UCSD-AML1 (cell line): ENCODE measurements around the gene SQSTM1.

Experiments
- DNase-seq: peaks from one replicate; lab custom pipeline; 2025; ENCODE audit not compliant: unreplicated experiment; lab: John Stamatoyannopoulos, UW

SQSTM1 gene

DNA sequence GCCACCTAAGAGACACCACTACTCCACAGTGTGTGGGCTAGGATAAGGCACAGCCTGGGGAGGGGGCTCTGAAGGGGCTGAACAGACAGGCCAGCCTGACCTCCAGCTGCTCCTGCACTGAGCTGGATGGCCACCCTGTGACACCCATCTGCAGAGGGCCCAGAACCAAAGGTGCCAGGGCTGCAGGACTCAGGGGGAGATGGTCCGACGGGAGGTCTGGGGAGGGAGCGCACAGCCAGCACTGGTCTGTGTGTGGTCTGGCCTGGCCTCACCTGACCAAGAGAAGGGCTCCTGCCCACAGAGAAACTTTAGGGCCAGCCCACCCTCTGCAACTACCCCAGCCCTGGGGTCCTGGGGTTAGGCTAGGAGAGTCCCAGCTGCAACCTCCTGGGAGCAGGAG lies 26.1 kb upstream of the SQSTM1 start:
- no peak for DNase-seq

- peak; percentile 31 for DNase-seq
These were observed 25.4 kb upstream of the SQSTM1 start for GRCh38 chr5:179795049-179795862.

DNA sequence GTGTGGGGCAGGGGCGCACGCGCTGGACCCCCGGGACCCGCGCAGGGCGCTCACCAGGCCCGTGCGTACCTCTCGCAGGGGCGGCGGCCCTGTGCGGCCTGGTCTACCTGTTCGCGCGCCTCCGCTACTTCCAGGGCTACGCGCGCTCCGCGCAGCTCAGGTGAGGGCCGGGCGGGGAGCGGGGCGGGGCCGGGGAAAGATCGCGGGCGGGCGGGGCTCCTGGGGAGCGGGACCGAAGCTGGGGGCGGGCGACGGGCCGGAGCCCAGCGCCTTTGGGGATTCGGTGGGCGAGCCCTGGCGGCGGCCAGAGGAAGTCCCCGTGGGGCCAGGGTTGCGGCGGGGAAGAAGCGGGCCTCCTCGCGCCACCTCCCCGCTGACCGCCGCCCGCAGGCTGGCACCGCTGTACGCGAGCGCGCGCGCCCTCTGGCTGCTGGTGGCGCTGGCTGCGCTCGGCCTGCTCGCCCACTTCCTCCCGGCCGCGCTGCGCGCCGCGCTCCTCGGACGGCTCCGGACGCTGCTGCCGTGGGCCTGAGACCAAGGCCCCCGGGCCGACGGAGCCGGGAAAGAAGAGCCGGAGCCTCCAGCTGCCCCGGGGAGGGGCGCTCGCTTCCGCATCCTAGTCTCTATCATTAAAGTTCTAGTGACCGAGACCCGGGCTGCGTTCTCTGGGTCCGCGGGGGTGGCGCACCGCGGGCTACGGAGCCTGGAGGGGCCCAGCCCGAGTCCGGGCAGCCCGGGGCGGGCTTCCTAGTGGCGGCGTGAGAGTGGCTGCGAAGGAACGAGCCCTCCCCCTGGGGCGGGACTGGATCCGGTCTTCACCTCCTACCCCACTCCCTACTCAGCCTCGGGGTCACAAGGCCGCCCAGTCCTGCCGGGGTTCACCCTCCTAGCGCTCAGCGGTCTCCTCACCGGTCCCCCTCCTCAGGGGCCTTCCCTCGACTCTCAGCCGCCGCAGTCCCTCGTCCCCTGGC lies 24.6 kb upstream of the SQSTM1 start:
- peak; percentile 87 for DNase-seq

- no peak for DNase-seq
These were observed 23.7 kb upstream of the SQSTM1 start for GRCh38 chr5:179796877-179797608.

DNA sequence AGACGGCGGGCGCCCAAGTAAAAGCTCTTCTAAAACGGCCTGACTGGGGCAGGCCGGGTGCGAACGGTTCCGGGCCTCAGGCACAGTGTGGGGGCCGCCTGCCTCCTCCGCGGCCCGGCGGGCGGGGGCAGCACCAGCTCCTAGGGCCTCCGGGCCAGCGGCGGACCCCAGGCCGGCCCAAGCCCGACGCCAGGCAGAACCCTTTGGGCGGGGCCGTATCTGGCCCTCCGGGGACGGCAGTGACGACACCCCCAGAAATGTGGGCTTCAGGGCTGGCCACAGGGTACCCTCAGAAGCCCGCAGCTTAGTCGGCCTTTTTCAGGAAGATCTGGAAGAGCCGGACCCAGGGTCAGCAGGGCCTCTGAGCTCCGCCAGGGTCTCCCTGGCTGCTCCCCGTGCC lies 23.0 kb upstream of the SQSTM1 start:
- DNase-seq = no peak

DNA sequence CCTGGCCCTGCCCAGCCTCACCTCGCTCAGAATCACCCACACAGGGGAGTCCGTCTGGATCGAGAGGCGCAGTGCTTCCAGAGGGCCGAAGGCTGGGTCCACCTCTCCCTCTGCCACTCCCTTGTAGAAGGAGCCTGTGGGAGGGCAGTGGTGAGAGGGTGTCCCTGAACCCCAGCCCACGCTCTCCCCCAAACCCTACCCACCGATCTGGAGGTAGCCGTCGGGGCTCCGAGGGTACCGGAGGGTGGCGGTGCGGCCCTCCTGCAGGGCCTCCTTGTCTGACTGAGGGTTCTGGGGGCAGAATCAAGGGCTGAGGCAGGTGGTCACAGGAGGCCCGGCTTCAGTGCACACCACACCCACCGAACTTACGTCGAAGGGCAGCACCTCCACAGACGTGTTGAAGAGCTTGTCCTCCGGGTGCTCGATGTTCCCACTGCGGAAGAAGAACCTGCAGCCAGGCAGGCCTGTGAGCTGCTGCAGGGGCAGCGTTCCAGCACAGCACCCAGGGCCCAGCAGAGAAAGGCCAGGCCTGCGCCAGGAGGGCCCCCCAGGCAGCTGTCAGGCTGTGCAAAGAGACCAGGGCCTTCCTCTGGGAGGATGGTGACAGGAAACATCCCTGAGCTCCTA lies 22.4 kb upstream of the SQSTM1 start:
- DNase-seq = no peak

- no peak for DNase-seq
These were observed 21.7 kb upstream of the SQSTM1 start for GRCh38 chr5:179798771-179799643.

- DNase-seq = no peak
These were observed 21.1 kb upstream of the SQSTM1 start for GRCh38 chr5:179799644-179799973.

DNA sequence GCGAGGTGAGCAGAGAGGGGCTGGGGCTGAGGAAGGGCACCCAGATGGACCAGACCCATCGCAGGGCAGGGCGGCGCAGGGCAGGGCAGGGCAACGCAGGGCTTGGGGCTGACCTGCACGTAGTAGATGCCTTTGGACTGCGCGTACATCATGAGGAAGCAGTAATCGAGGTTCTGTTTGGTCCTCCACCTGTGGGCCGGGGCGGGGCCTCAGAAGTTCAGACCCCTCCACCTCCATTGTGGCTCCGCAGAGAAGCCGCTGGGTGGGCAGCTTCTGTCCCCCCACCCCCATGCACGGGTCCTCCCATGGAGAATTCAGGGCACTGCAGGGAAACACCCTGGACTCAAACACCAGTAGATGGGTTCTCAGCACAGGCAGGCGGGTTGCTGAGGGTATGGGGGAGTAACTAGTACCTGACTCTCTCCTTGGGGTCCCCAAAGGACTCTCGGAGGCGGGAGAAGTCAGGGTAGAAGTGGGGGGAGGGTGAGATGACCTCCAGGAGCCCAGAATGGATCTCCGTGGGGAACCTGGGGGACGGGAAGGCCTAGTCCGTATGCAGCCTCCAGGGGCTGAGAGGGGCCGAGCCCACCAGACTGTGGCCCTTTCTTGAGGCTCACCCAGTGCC lies 20.5 kb upstream of the SQSTM1 start:
- no peak for DNase-seq

DNA sequence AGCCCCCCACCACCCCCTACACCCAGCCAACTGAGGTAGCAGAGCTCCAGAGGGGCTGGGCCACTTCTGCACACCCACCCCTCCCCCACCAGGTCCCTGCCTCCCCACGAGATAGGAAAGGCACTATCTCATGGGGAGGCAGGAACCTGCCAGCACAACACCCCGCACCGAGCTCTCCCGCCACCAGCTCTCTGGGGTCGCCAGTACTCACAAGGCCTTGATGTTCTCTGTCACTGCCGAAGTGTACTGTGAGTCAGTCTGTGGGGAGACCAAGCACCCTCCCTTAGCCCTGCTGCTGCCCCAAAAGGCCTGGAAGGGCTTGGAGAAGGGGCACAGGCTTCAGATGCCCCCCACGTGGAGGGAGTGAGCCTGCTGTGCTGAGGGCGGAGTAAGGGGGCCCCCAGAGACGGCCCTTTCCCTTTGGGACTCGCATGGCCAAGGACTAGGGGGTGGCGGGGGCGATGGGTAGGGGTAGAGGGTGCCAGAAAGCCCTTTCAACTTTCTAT lies 20.0 kb upstream of the SQSTM1 start:
- DNase-seq = no peak

DNA sequence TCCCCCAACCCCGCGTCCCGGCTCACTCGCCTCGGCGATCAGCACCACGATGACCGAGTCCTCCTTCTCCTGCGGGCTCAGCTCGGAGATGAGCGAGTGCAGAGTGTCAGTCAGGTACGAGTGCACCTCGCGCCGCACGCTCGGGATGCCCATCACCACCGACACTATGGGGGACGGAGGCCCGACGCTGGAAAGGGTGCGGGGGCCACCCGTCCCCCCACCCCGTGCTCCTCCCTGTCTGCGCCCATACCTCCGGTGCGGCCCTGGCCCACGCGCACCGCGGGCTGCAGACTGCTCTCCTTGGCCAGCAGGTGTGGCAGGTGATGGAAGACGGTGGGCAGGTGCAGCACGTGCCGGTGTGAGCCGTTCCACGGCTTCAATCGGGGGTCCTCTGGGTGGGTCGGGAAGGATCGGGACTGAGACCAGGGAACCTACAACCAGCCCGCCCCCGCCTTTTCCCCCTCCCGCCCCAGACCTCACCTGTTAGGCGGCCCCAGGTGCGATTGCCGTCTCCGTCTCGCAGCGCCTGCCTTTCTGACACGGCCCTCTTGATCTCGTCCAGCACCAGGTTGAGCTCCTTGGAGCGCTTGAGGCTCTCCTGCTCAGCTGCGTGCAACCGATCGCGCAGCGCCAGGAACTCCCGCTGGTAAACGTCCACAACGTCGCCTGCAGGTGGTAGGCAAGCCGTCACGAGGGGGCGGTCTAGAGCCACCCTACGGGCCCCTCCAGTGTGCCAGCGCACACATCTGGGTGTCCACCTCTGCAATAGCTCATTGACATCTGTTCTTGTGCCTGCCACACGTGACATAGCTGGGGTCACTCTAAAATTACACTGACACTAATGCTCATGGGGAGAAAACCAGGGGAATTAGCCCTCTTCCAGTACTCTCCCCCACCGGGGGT lies 19.1 kb upstream of the SQSTM1 start:
- peak; percentile 47 for DNase-seq

GRCh38 chr5:179802207-179802883 lies 18.4 kb upstream of the SQSTM1 start:
- no peak for DNase-seq

DNA sequence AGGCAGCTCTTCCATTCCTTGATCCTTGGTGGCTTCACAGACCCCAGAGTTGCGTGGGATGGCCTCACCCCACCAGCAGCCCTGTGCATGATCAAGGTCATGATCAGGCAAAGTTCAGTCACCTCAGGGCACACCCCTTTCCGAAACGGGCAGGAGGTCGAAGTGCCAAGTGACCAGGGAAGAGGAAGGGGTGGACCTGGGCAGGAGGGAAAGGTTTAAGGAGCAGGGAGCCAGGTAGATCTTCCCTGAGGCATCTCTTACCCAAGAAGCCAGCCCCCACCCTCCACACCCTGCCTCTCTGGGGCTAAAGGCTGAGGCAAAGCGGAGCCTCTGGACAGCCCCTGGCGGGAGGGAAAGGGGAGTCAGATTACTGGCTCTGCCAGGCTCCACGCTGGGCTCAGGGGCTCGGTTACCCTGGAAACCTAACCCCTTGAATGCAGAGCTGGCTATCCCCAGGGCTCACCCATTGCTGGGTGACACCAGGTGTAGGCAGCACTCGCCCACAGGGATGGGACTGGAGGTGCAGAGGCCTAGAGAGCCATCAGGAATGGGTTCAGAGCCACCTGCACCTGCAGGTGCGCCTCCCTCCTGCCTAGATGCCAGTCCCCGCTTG lies 17.6 kb upstream of the SQSTM1 start:
- DNase-seq = no peak

GRCh38 chr5:179803651-179804554 lies 16.8 kb upstream of the SQSTM1 start:
- DNase-seq = peak; percentile 87

DNA sequence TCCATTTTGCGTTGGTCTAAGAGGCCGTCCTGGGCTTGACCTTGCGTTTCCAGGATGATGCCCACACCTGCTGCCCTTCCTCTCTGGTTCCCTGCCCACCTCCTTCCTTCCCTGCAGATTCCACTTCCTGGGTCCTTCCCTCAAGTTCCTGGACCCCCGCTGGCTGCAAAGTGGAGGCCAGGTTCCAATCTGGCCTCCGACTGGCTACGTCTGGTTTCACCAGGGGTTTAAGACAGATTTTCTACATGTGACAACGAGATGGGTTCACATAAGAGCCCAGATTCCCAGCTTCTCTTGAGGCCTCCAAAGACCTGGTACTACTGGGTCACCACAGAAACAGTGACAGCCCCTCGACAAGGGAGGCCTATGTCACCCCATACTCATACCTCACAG lies 16.2 kb upstream of the SQSTM1 start:
- DNase-seq = no peak

- DNase-seq = no peak
These were observed 15.6 kb upstream of the SQSTM1 start for GRCh38 chr5:179805070-179805528.
